ENCODE data around the gene PARD3. TPM values are rescaled to one million over a fixed set of nuclear protein-coding genes. Genes with fewer than 3 reads are reported as not detected.

The PARD3 gene
- total RNA-seq, 1 experiment from 2014 or later: 51.8 TPM

- H3K9me3 Mint-ChIP-seq: no peaks in the 10 kb centered on the region
- ChIA-PET CTCF (interaction anchor here (0.9 to 1.2 kb wide), 2 partner anchors 28 to 159 kb away, joined by 3 read pairs; no protein-coding TSS in a partner anchor), POLR2A (no interaction called here)
- ATAC-seq (no peak), DNase-seq (ENCODE audit: low spot score) (no peak)
- H3K27me3 Mint-ChIP-seq (ENCODE audit: low read depth): no peaks in the 10 kb centered on the region
- peak overlapping the region; percentile 64; the same call in 1 of the 2 replicates for H3K27ac Mint-ChIP-seq
- H3K4me1 Mint-ChIP-seq: peaks cover 62% of the 10 kb centered on the region
- no peaks in the 10 kb centered on the region for H3K36me3 Mint-ChIP-seq
- TF ChIP-seq ZNF232 (CRISPR knock-in tag; IDR thresholded peaks at IDR 0.05) (no peak), AR (CRISPR knock-in tag; IDR thresholded peaks at IDR 0.05) (no peak), SOX15 (CRISPR knock-in tag; IDR thresholded peaks at IDR 0.05) (no peak), CDX4 (CRISPR knock-in tag; IDR thresholded peaks at IDR 0.05; ENCODE audit: borderline replicate concordance) (no peak), PREB (CRISPR knock-in tag; IDR thresholded peaks at IDR 0.05; ENCODE audit: borderline replicate concordance) (no peak), ATF3 (CRISPR knock-in tag; conservative IDR thresholded peaks at IDR 0.05) (no peak), RELA (CRISPR knock-in tag; IDR thresholded peaks at IDR 0.05; ENCODE audit: borderline replicate concordance) (no peak), JUN (CRISPR knock-in tag; IDR thresholded peaks at IDR 0.05) (no peak), NR2C2 (CRISPR knock-in tag; IDR thresholded peaks at IDR 0.05) (no peak), SP1 (CRISPR knock-in tag; conservative IDR thresholded peaks at IDR 0.05) (no peak), CTCF (IDR thresholded peaks at IDR 0.05) (no peak), ETV6 (CRISPR knock-in tag; IDR thresholded peaks at IDR 0.05) (no peak)
- H3K4me3 Mint-ChIP-seq: no peak overlapping the region
Observed at GRCh38 chr10:34704526-34705184, 110.4 kb downstream of the PARD3 start.

GRCh38 chr10:34702982-34703381 is 112.1 kb downstream of the PARD3 start:
- POLR2A ChIA-PET: no interaction called here
- Mint-ChIP-seq H3K36me3 (no peaks in the 10 kb centered on the region), H3K9me3 (no peaks in the 10 kb centered on the region), H3K27me3 (ENCODE audit: low read depth) (no peaks in the 10 kb centered on the region), H3K4me1 (peaks cover 66% of the 10 kb centered on the region), H3K4me3 (no peak overlapping the region), H3K27ac (peak overlapping the region; percentile 77)
- CTCF ChIA-PET: interaction anchor here (2.0 kb wide), 1 partner anchor 19 kb away, joined by 4 read pairs; no protein-coding TSS in a partner anchor
- ATAC-seq: no peak
- TF ChIP-seq ATF2 (CRISPR knock-in tag; IDR thresholded peaks at IDR 0.05; ENCODE audit: borderline replicate concordance, low read depth) (no peak), ZNF121 (CRISPR knock-in tag; IDR thresholded peaks at IDR 0.05) (peak; percentile 79)
- DNase-seq (ENCODE audit: low spot score): no peak
